ENCODE measurements around the gene PRICKLE2.

Gene PRICKLE2

DNA sequence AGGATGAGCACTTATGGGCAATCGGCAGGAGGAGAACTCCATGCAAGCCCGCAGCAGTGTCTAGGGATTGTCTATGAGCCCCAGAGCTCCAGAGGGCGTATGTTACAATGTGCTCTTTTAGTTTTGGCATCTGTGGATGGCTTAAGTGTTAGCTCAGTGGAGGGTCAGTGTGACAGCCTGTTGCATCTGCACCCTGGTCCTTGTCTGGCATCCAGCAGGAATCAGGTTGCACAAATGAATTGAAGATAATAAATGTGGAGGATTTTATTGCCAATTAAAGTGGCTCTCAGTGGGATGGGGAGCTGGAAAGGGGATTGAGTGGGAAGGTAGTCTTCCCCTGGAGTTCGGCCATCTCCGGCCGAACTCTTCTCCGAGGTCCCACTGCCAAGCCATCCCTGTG is 11.8 kb upstream of the PRICKLE2 start:
- TF ChIP-seq PPARA (CRISPR knock-in tag; IDR thresholded peaks at IDR 0.05; ENCODE audit: borderline replicate concordance) (no peak), ZC3H10 (CRISPR knock-in tag; IDR thresholded peaks at IDR 0.05) (no peak), OSR1 (CRISPR knock-in tag; IDR thresholded peaks at IDR 0.05) (no peak), GLIS3 (CRISPR knock-in tag; IDR thresholded peaks at IDR 0.05) (no peak), ISL1 (CRISPR knock-in tag; IDR thresholded peaks at IDR 0.05) (no peak), ZNF8 (CRISPR knock-in tag; IDR thresholded peaks at IDR 0.05) (no peak), SNAI2 (CRISPR knock-in tag; IDR thresholded peaks at IDR 0.05) (no peak), ZFP30 (CRISPR knock-in tag; IDR thresholded peaks at IDR 0.05) (no peak), CSDC2 (CRISPR knock-in tag; IDR thresholded peaks at IDR 0.05) (no peak), BACH2 (CRISPR knock-in tag; IDR thresholded peaks at IDR 0.05; ENCODE audit: borderline replicate concordance) (no peak), ARNTL (CRISPR knock-in tag; IDR thresholded peaks at IDR 0.05; ENCODE audit: borderline replicate concordance, low read depth) (no peak)
- TF ChIP-seq, protein P1, sequence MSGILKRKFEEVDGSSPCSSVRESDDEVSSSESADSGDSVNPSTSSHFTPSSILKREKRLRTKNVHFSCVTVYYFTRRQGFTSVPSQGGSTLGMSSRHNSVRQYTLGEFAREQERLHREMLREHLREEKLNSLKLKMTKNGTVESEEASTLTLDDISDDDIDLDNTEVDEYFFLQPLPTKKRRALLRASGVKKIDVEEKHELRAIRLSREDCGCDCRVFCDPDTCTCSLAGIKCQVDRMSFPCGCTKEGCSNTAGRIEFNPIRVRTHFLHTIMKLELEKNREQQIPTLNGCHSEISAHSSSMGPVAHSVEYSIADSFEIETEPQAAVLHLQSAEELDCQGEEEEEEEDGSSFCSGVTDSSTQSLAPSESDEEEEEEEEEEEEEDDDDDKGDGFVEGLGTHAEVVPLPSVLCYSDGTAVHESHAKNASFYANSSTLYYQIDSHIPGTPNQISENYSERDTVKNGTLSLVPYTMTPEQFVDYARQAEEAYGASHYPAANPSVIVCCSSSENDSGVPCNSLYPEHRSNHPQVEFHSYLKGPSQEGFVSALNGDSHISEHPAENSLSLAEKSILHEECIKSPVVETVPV (CRISPR knock-in tag; IDR thresholded peaks at IDR 0.05) = no peak
- TF ChIP-seq, protein P2, sequence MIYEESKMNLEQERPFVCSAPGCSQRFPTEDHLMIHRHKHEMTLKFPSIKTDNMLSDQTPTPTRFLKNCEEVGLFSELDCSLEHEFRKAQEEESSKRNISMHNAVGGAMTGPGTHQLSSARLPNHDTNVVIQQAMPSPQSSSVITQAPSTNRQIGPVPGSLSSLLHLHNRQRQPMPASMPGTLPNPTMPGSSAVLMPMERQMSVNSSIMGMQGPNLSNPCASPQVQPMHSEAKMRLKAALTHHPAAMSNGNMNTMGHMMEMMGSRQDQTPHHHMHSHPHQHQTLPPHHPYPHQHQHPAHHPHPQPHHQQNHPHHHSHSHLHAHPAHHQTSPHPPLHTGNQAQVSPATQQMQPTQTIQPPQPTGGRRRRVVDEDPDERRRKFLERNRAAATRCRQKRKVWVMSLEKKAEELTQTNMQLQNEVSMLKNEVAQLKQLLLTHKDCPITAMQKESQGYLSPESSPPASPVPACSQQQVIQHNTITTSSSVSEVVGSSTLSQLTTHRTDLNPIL (CRISPR knock-in tag; IDR thresholded peaks at IDR 0.05; ENCODE audit: low read depth) = no peak
- TF ChIP-seq, protein P3, sequence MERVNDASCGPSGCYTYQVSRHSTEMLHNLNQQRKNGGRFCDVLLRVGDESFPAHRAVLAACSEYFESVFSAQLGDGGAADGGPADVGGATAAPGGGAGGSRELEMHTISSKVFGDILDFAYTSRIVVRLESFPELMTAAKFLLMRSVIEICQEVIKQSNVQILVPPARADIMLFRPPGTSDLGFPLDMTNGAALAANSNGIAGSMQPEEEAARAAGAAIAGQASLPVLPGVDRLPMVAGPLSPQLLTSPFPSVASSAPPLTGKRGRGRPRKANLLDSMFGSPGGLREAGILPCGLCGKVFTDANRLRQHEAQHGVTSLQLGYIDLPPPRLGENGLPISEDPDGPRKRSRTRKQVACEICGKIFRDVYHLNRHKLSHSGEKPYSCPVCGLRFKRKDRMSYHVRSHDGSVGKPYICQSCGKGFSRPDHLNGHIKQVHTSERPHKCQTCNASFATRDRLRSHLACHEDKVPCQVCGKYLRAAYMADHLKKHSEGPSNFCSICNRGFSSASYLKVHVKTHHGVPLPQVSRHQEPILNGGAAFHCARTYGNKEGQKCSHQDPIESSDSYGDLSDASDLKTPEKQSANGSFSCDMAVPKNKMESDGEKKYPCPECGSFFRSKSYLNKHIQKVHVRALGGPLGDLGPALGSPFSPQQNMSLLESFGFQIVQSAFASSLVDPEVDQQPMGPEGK (CRISPR knock-in tag; IDR thresholded peaks at IDR 0.05; ENCODE audit: borderline replicate concordance) = no peak
- TF ChIP-seq, protein P4, sequence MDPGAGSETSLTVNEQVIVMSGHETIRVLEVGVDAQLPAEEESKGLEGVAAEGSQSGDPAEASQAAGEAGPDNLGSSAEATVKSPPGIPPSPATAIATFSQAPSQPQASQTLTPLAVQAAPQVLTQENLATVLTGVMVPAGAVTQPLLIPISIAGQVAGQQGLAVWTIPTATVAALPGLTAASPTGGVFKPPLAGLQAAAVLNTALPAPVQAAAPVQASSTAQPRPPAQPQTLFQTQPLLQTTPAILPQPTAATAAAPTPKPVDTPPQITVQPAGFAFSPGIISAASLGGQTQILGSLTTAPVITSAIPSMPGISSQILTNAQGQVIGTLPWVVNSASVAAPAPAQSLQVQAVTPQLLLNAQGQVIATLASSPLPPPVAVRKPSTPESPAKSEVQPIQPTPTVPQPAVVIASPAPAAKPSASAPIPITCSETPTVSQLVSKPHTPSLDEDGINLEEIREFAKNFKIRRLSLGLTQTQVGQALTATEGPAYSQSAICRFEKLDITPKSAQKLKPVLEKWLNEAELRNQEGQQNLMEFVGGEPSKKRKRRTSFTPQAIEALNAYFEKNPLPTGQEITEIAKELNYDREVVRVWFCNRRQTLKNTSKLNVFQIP (CRISPR knock-in tag; IDR thresholded peaks at IDR 0.05; ENCODE audit: borderline replicate concordance, low read depth) = no peak
- ATAC-seq = no peak

DNA sequence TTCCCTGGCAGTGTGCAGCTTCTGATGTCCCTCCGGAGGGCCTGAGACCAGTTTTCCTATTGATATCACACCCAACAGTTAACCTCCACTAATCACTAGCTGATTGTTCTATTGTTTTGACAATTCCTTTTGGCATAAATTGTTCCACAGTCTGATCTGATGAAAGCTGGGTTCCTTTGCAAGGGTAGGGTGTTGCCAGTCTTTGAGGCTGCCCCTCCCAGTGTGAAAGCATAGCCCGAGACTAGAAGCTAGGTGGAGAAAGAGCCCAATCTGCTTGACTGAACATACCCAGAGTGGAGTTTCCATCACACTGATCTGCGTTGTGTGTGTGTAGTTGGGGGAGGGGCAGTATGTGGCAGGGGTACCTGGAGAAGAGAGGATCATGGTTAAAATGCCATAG is 10.3 kb upstream of the PRICKLE2 start:
- TF ChIP-seq, protein P3 (CRISPR knock-in tag; IDR thresholded peaks at IDR 0.05; ENCODE audit: borderline replicate concordance) = no peak
- TF ChIP-seq PPARA (CRISPR knock-in tag; IDR thresholded peaks at IDR 0.05; ENCODE audit: borderline replicate concordance) (no peak), ZFP3 (CRISPR knock-in tag; IDR thresholded peaks at IDR 0.05) (no peak), ZC3H10 (CRISPR knock-in tag; IDR thresholded peaks at IDR 0.05) (no peak), ZFP30 (CRISPR knock-in tag; IDR thresholded peaks at IDR 0.05) (no peak), ARNTL (CRISPR knock-in tag; IDR thresholded peaks at IDR 0.05; ENCODE audit: borderline replicate concordance, low read depth) (no peak), TOX (CRISPR knock-in tag; IDR thresholded peaks at IDR 0.05; ENCODE audit: borderline replicate concordance) (no peak), CSDC2 (CRISPR knock-in tag; IDR thresholded peaks at IDR 0.05) (no peak), ZNF565 (CRISPR knock-in tag; conservative IDR thresholded peaks at IDR 0.05; ENCODE audit: low read depth) (no peak), ESRRG (CRISPR knock-in tag; IDR thresholded peaks at IDR 0.05) (no peak), SNAI2 (CRISPR knock-in tag; IDR thresholded peaks at IDR 0.05) (no peak)
- TF ChIP-seq, protein P4 (CRISPR knock-in tag; IDR thresholded peaks at IDR 0.05; ENCODE audit: borderline replicate concordance, low read depth) = no peak
- TF ChIP-seq, protein P2 (CRISPR knock-in tag; IDR thresholded peaks at IDR 0.05; ENCODE audit: low read depth) = no peak
- TF ChIP-seq, protein P1 (CRISPR knock-in tag; IDR thresholded peaks at IDR 0.05) = no peak
- no peak for ATAC-seq

All from SK-N-SH treated with all-trans-retinoic acid at 6 μM for 48 hours (cell line).